ENCODE results near the gene SF3B2. TPM values are rescaled to one million over a fixed set of nuclear protein-coding genes. Genes with fewer than 3 reads are reported as not detected.

SF3B2 gene
- total and polyA plus RNA-seq, 2 experiments from 2014 or later = 120 to 155 TPM

DNA sequence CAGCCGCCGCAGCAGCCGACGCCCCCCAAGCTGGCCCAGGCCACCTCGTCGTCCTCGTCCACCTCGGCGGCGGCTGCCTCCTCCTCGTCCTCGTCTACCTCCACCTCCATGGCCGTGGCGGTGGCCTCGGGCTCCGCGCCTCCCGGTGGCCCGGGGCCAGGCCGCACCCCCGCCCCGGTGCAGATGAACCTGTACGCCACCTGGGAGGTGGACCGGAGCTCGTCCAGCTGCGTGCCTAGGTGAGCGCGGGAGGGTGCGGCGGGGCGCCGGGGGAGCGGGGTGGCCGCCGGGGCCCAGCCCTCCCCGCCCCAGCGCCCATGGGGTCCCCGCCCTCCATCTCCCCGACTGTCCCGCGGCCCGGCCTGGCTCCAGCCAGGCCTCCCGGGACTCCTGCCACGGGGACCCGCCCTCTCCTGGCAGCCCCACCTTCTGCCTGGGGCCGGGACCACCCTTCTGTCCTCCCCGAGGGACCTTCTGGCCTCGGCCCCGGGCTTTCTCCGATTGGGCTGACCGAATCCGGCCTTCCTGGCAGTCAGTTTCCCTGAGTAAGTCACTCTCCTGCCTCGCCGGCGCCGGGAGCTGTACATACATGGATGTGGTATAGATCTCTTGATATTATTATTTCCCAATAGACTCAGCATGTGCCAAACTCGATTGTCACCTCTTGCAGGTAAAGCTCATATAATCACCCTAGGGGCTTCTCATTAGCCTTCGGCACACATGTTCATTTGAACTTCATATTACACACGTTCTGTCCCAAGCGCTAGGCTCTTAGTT lies 18.6 kb downstream of the SF3B2 start:
- H3K4me1 ChIP-seq (ENCODE audit: insufficient read depth) = peaks cover 11% of the 10 kb centered on the region
- peak overlapping the region; percentile 81 for H3K27ac ChIP-seq
- H3K4me2 ChIP-seq = peak overlapping the region; percentile 74
- H3K27me3 ChIP-seq = no peaks in the 10 kb centered on the region
- peak overlapping the region; percentile 41 for H2AFZ ChIP-seq
- peaks cover 55% of the 10 kb centered on the region for H3K79me2 ChIP-seq
- WGBS (ENCODE audit: low lambda C conversion rate, missing lambda C conversion rate) = 6% methylated on average over 29 of the region's 60 CpGs
- no peaks in the 10 kb centered on the region for H3K9me2 ChIP-seq (replicated peaks; ENCODE audit: insufficient read depth)
- DNase-seq (ENCODE audit: low spot score) = peak; percentile 65
- H3K9me3 ChIP-seq (ENCODE audit: low read depth) = no peaks in the 10 kb centered on the region
- peaks cover 3% of the 10 kb centered on the region for H3K36me3 ChIP-seq (replicated peaks; ENCODE audit: insufficient read depth, low read depth)
- peak overlapping the region; percentile 95 for H3K4me3 ChIP-seq
- TF ChIP-seq EZH2 (IDR thresholded peaks at IDR 0.05; ENCODE audit: borderline replicate concordance) (no peak), EZH2phosphoT487 (IDR thresholded peaks at IDR 0.05; ENCODE audit: low read depth, severe bottlenecking, unreplicated experiment) (no peak)
- TF ChIP-seq, protein P1, sequence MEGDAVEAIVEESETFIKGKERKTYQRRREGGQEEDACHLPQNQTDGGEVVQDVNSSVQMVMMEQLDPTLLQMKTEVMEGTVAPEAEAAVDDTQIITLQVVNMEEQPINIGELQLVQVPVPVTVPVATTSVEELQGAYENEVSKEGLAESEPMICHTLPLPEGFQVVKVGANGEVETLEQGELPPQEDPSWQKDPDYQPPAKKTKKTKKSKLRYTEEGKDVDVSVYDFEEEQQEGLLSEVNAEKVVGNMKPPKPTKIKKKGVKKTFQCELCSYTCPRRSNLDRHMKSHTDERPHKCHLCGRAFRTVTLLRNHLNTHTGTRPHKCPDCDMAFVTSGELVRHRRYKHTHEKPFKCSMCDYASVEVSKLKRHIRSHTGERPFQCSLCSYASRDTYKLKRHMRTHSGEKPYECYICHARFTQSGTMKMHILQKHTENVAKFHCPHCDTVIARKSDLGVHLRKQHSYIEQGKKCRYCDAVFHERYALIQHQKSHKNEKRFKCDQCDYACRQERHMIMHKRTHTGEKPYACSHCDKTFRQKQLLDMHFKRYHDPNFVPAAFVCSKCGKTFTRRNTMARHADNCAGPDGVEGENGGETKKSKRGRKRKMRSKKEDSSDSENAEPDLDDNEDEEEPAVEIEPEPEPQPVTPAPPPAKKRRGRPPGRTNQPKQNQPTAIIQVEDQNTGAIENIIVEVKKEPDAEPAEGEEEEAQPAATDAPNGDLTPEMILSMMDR (IDR thresholded peaks at IDR 0.05; ENCODE audit: poor library complexity) = no peak
- H4K20me1 ChIP-seq (ENCODE audit: insufficient read depth, poor library complexity, severe bottlenecking) = peaks cover 6% of the 10 kb centered on the region

DNA sequence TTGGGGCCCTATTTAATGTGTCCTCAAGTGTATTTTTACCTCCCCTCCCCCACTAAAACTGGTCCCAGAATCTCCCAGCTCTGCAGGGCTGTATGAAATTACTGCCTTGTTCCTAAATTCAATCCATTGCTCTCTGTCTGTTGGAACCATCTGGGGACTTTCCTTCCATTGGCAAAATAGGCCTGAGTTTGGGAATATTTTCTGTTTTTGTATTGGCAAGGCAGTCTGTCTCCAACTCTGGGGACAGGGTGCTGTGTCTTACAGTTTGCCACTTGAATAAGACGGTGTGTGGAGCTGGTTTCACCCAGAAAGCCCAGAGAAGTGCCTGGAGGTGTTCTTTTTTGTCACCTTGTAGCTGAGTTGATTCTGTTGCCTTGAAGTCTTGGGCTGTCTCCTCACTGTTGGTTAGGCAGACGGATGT lies 19.2 kb downstream of the SF3B2 start:
- no peaks in the 10 kb centered on the region for H3K9me3 ChIP-seq (ENCODE audit: low read depth)
- H4K20me1 ChIP-seq (ENCODE audit: insufficient read depth, poor library complexity, severe bottlenecking) = peaks cover 6% of the 10 kb centered on the region
- peaks cover 11% of the 10 kb centered on the region for H3K4me1 ChIP-seq (ENCODE audit: insufficient read depth)
- TF ChIP-seq EZH2phosphoT487 (IDR thresholded peaks at IDR 0.05; ENCODE audit: low read depth, severe bottlenecking, unreplicated experiment) = no peak
- peaks cover 61% of the 10 kb centered on the region for H3K79me2 ChIP-seq
- H3K36me3 ChIP-seq (replicated peaks; ENCODE audit: insufficient read depth, low read depth) = peaks cover 1% of the 10 kb centered on the region
- H3K27ac ChIP-seq = peak overlapping the region; percentile 81
- DNase-seq (ENCODE audit: low spot score) = no peak
- H3K4me3 ChIP-seq = peak overlapping the region; percentile 95
- no peaks in the 10 kb centered on the region for H3K9me2 ChIP-seq (replicated peaks; ENCODE audit: insufficient read depth)
- no peaks in the 10 kb centered on the region for H3K27me3 ChIP-seq
- WGBS (ENCODE audit: low lambda C conversion rate, missing lambda C conversion rate) = 41% methylated on average over 2 of the region's 2 CpGs
- no peak overlapping the region for H2AFZ ChIP-seq
- H3K4me2 ChIP-seq = peak overlapping the region; percentile 74

DNA sequence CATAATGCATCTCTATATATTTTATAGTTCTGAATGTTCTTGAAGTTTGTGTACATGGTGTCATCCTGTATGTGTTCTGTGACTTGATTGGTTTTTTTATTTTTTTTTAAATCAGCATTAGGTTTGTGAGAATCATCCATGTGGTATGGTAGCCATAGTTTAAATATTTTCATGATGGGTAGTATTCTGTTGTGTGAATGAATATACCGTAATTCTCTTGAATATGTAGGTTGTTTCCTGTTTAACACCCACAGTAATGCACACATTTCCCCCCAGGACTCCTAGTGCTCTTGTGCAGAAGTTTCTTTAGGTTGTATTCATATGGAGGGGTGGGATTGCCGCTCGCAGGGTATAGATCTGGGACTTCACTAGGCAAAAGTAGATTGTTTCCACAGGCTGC lies 19.9 kb downstream of the SF3B2 start:
- H3K79me2 ChIP-seq = peaks cover 67% of the 10 kb centered on the region
- peak overlapping the region; percentile 81 for H3K27ac ChIP-seq
- no peak for DNase-seq (ENCODE audit: low spot score)
- H4K20me1 ChIP-seq (ENCODE audit: insufficient read depth, poor library complexity, severe bottlenecking) = peaks cover 6% of the 10 kb centered on the region
- H3K4me2 ChIP-seq = peak overlapping the region; percentile 74
- 98% methylated on average over 3 of the region's 3 CpGs for WGBS (ENCODE audit: low lambda C conversion rate, missing lambda C conversion rate)
- no peaks in the 10 kb centered on the region for H3K9me3 ChIP-seq (ENCODE audit: low read depth)
- H2AFZ ChIP-seq = no peak overlapping the region
- no peak overlapping the region for H3K4me3 ChIP-seq
- no peaks in the 10 kb centered on the region for H3K9me2 ChIP-seq (replicated peaks; ENCODE audit: insufficient read depth)
- no peaks in the 10 kb centered on the region for H3K36me3 ChIP-seq (replicated peaks; ENCODE audit: insufficient read depth, low read depth)
- no peaks in the 10 kb centered on the region for H3K27me3 ChIP-seq
- TF ChIP-seq, protein P1 (IDR thresholded peaks at IDR 0.05; ENCODE audit: poor library complexity) = no peak
- TF ChIP-seq EZH2phosphoT487 (IDR thresholded peaks at IDR 0.05; ENCODE audit: low read depth, severe bottlenecking, unreplicated experiment) = no peak
- no peak for TF ChIP-seq EZH2 (IDR thresholded peaks at IDR 0.05; ENCODE audit: borderline replicate concordance)
- H3K4me1 ChIP-seq (ENCODE audit: insufficient read depth) = peaks cover 11% of the 10 kb centered on the region

DNA sequence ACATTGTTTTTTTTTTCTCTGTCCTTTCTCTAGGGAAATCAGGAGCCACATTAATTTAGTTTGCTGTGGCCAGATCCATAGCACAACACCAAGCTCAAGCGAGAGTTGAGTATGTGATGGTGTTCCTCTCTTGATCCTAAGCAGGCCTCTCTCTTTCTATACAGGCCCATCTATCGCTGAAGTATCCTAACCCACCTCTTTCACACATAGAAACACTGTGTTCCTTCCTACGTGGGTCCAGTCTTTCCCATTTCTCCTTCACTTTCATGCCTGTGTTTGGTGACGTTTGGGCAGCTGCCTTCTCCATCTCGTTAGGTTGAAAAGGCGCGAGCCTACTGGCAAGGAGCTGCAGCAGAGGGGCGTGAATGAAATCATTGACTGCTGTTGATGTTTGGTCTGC lies 20.4 kb downstream of the SF3B2 start:
- Histone ChIP-seq H2AFZ (no peak overlapping the region), H3K9me2 (replicated peaks; ENCODE audit: insufficient read depth) (no peaks in the 10 kb centered on the region), H3K27ac (no peak overlapping the region), H3K4me3 (no peak overlapping the region), H3K27me3 (no peaks in the 10 kb centered on the region), H3K4me2 (peak overlapping the region; percentile 74), H3K4me1 (ENCODE audit: insufficient read depth) (peaks cover 11% of the 10 kb centered on the region), H3K9me3 (ENCODE audit: low read depth) (no peaks in the 10 kb centered on the region), H4K20me1 (ENCODE audit: insufficient read depth, poor library complexity, severe bottlenecking) (peaks cover 6% of the 10 kb centered on the region), H3K79me2 (peaks cover 72% of the 10 kb centered on the region), H3K36me3 (replicated peaks; ENCODE audit: insufficient read depth, low read depth) (no peaks in the 10 kb centered on the region)
- WGBS (ENCODE audit: low lambda C conversion rate, missing lambda C conversion rate) = 89% methylated on average over 8 of the region's 8 CpGs
- DNase-seq (ENCODE audit: low spot score) = no peak
- TF ChIP-seq EZH2phosphoT487 (IDR thresholded peaks at IDR 0.05; ENCODE audit: low read depth, severe bottlenecking, unreplicated experiment) (no peak), EZH2 (IDR thresholded peaks at IDR 0.05; ENCODE audit: borderline replicate concordance) (no peak)
- TF ChIP-seq, protein P1 (IDR thresholded peaks at IDR 0.05; ENCODE audit: poor library complexity) = no peak
